Brain pericyte (primary cell): Measurements from ENCODE around the gene KCNQ1OT1.

ENCODE experiments used
- DNase-seq: peaks from one replicate; pipeline ENCODE4 v3.0.0-alpha.2; 2012; ENCODE audit warnings: low read depth, low spot score

Gene KCNQ1OT1

DNA sequence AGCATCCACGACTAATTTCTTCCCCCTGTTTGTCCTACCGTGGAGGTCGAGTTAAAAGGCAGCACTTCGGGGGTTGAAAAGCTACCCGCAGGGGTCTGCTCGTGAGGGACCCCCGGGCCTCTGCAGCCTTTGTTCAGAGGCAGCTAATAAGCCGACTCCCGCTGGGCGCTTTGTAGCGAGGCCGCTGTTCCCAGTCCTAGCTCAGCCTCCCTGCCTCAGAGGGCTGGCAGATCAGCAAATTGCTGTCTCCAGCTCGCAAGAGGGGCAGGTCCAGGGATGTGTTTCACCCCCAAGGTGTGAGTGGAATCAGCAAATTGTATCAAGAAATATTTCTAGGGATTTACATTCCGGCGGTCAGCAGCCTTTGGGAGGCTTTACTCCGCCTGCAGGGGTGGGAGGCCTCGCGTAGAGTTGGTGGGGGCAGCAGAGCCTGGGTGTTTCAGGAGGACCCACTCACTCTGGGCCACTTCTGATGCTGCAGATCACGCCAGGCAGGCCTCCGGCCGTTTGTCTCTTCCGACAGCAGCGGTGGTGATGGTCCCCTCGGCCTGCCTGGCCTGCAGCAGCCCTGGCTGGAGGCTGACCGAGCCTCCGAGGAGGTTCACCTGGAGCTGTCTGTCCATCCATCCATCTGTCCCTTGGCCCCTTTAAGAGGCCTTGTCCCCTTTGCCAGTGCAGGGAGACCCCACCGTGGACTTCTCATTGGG is 21.6 kb upstream of the KCNQ1OT1 start:
- no peak for DNase-seq

DNA sequence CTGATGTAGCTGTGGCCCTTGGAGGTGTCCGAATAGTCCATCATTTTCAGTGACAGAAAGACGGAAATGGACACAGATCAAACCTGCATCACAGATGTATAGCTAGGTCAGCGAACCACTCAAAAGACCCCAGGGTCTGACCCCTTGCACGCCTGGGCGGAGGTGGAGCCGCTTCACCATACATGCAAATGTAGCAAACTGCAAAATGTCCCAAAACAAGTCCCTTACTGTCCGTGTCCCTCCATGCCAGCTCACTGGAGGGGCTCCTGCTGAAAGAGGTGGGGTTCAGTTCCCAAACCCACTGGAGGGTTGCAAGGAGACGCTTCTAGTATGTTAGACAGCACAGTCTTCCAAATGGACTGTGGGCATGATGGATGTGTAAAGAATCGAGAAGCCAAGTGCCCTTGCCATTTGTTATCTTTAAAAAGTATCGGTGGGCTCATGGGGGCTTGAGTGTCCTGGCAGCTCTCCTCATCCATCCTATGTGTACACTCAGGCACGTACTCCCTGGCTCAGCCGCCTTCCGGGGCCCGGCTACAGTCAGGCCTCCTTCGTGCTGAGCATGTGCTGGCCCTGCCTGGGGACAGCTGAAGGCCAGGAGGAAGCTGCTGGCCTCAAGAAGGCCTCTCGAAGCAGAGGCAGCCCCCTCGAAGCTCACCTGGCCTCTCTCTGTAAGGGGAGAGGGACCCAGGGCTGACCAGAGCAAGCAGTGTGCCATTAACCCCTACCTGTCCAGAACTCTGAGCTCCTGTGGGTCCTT is 20.2 kb upstream of the KCNQ1OT1 start:
- no peak for DNase-seq

DNA sequence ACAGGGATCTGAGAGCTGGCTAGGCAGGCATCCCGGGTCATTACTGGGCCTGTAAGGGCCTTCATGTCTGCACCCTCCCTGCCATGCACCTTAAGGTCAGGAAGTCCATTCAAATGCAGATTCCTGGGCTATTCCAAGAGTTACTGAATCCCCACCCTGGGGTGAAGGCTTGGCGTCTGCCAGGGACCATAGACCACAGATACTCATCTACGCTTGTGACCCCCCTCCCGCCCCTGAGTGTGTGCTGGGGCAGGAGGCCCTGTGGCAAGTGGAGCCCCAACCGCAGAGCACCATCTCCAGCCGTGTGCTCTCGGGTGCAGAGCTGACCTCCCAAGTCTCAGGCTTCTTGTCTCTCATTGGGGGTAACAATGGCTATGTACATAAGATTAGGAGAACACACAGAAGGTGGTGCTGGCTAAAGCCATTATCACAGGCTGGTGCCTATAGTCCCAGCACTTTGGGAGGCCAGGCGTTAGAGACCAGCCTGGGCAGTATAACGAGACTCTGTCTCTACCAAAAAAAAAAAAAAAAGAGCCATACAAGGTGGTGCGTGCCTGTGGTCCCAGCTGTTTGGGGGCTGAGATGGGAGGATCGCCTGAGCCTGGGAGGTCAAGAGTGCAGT is 19.1 kb upstream of the KCNQ1OT1 start:
- no peak for DNase-seq

DNA sequence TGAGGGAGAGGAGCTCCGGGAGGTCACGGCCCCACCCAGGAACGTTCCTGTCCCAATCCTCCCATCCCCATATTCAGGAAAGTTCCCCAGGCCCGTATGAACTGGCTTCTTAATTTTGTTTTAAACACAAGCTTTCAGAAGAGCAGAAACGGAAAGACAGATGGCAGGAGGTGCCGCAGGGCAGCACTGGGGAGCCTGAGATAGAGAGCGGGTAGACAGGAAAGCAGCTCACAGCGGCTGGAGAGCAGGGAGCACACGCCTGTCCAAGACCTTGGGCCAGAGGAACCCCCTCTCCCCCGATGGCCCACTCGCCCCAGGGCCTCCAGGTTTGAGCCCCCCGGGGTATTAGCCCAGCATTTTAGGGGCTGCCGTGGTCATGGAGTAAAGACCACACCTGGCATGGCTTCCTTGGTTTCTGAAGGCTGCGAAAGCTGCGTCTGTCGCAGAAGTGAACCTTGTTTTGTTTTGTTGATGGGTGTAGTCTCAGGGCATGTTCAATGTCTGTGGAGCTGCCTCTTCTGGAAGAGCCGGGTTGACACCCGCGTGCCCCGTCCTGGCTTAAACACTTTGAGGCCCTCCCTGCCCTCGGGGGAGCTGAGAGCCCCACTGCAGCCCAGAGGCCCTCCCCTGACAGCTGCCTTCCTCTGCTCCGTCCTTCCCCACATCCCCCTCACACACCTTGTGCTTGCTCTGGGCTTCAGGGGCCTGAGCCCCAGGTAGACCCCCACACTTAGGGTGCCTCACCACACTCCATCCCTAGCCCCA is 17.9 kb upstream of the KCNQ1OT1 start:
- no peak for DNase-seq

DNA sequence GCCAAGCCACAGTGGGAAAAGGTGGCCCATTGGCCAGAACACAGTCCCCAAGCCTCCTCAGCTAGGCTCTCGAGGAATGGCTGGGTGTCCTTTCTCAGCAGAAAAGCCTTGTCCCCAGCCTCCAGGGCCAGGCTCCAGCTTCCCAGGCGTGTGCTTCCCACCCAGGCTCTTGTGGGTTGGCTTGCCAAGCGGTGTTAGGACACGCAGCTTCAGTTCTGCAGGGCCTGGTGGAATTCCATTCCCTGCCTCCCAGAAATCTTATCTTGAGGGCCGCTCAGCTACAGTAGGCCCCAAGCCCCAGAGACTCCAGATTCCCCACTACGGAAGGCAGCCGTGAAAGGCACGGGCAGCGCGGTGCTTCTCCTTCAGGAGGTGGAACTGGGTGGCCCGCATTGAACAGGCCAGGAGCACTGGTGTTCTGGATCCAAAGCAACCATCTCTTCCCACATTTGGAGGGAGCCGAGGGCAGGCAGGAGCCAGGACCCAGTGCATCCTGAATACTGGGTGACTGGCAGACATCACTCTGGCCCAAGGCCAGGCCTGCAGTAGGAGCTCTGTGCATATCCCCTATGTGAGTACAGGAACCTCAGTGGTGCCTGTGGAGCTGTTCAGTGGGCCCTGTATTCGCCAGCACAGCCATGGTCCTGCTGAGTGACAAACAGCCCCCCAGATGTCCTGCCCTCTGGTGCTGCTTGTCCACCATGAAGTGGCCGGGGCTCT is 16.7 kb upstream of the KCNQ1OT1 start:
- no peak for DNase-seq

DNA sequence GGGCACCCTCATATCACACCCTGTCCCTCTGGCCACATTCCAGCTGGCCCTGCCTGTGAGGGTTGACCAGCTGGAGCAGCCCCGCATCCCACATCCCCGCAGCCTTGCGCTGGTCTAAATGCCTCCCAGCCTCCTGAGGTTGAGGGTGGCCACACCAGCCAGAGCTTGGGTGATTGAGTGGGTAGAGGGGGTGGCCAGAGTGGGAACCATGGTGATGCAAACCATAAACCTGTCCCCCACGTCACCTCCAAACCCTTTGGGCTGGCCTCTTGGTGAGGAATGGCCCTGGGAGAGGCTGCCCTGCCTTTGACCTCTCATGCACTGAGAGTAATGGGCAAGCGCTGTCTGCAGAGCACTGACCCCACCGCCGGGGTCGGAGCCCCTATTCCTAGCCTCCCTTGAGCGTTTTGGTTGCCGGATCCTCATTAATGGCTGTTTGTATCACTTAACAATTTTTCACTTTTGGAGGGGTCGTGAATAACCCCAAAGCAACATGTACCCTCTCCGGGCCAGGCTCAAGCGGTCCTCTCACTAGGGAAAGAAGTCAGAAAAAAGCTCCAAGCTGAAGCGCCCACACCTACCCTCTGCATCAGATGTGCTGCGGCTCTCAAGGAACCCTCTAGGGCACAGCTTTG is 16.0 kb upstream of the KCNQ1OT1 start:
- no peak for DNase-seq

DNA sequence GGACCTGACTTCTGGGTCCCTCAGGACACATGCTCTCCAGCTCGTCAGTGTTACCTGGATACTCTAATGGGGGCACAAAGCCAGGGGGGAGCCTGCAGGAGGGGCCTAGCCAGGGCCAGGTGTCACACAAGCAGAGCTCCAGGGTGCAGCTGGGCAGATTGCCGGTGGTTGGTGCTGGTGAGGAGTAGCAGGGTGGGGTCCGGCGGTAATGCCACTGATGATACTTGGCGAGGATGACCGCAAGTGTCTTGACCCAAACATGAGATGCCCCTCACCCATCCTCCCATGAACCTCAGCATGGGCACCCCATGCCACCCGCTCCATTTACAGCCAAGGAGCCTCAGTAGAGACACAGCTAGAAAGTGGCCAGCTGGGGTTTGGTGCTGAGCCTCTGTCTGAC is 15.1 kb upstream of the KCNQ1OT1 start:
- DNase-seq: no peak

DNA sequence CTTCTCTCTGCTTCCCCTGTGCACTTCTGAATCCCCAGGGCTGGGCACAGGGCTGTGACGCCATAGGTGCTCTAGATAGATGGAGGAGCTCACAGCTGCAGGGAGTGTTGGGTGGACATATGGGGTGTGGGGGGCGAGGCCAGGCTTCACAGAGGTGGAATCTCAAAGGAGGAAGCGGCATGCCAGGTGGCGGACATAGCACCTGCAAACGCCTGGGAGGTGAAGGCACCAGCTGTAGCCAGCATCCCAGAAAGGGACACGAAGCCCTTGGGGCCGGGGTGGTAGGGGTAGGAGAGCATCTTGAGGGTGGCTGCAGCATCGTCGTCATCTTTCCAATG is 14.6 kb upstream of the KCNQ1OT1 start:
- DNase-seq: no peak

DNA sequence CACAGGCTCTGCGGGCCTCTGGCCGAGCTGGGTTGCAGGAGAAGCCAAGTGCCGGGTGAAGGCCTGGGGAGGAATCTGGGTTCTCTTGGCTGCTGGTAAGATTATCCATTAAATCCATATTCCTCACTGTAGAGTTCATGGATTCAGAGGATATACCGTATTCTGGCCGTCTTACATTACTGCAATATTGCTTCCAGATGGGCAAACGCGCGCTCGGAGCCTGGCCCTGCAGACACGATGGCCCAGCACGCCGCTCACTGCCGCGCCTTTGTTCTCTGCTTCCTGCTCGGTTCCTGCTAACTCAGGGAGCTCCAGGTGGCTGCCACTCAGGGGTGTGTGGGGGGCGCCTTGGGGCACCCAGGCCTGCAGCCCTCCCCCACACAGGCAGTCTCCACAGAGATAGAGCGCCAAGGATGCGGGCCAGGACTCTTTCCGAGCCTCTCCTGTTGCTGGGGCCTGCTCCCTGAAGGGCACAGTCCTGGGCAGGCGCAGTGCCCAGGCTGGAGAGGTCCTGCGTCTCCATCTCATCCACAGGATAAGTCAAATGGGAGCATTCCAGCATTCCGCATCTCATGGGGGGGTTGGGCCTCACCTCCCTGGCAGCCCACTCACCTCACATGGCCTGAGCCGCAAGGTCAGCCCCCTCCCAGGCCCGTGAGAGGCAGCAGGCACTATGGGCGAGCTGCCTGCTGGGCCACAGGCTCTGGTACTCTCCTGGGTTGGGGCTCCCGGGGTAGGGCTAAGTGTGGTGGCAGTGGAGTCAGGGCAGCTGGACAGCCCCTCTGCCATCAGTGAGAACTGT is 14.1 kb upstream of the KCNQ1OT1 start:
- DNase-seq: no peak

DNA sequence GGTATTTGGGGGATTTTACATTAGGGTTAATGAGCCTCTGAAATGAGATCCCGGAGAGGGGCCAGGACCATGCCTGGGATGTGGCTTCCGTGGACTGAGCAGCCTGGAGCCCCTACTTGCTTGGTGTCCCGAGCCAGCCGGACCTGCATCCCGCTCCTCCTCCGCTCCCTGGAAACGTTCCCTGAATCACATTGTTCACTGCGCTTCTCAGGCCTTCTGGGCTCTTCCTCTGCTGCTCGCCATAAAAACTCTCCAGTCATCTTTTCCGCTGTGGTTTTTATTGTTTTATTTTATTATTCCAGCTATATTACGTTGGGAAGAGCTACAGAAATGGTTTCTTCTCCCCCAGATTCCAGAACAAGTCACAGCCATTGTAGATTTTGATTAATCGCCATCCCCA is 13.3 kb upstream of the KCNQ1OT1 start:
- DNase-seq: no peak

DNA sequence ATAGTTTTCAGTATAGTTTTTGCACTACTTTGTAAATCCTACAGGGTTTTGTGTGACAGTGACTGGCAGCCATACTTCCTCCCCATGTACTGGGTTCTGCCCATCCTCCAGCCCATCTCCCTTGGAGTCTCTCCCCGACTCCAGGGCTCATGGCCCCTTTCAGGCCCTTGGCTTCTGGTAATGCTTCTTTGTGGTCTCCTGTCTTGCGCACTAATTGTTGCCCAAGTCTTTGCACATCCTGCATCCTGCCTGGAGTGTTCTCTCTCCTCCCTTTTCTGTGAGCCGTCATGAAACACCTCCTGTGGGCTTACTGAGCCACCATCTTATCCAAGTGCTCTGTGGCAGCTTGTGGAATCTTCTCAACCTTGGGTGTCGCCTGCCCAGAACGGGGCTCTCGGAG is 11.4 kb upstream of the KCNQ1OT1 start:
- DNase-seq: no peak

DNA sequence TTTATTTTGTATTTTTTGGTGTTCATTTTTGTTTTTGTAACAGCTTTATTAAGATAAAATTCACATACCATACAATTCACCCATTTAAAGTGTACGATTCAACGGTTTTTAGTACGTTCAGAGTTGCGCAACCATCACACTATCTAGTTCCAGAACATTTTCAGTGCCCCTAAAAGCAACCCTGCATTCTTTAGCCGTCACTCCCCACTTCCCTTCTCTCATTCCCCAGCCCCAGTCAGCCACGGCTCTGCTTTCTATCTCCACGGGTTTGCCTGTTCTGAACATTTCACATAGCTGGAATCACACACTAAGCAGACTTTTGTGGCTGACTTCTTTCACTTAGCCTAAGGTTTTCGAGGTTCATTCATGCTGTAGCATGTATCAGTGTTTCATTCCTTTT is 9.6 kb upstream of the KCNQ1OT1 start:
- DNase-seq: no peak

DNA sequence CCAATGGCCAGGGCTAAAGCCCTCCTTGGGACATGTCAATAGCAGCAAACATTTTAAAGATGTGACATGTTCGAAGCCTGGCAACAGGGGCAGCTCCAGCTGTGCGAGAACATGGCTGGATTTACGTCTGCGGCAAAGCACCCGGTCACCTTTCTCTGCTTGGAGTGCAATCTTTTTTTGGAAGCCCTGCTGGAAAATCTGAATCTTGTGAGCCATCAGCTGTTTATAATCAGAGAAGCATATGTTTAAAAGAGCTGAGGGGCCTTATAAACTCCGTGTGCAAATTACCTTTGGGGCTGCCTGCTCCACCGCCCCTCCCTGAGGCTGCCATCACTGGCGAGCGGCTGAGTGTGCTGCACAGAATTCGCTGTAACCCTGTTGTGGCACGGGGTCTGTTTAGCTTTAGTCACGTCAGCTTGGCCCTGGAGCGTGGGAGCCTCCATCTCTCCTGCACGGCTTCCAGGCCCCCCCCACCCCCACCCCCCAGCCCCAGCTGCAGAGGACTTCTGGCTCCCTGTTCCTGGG is 9.0 kb upstream of the KCNQ1OT1 start:
- DNase-seq: no peak

DNA sequence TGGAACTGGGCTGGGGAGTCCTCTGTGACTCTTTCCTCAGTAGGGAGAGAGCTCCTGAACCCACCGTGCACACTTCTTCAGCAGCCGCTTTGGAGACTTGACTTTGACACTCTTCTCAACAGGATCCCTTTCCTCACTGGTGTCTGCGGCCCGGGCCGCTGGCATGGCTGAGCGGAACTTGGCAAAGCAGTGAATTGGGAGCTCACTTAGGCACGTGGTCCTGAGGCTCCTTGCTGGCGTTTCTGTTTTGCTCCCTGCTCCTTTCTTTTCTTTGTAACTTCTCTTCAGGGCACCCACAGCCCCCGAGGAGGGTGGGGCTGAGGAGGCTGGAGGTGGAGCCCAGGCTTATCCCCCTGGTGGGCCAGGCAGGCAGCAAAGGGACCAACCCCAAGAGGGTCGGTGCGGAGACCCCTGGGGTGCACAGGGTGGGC is 8.4 kb upstream of the KCNQ1OT1 start:
- DNase-seq: no peak

DNA sequence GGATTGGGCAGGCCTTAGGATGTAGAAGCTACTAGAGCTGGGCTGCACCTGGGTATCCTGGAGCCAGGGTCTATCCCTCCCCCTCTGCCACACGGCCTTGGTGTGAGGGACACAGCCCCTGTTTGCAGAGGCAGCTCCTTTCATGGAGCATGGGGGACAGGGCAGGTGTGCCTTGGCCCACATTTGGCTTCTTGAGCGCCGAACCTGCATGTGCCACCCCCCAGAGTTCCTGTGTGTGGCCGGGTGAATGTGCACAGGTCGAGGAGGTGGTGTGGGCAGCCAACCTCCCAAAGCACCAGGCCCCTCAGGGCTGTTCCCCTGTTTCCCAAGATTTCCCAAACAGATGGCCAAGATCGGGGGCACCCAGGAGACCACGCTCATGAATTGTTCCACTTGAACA is 7.9 kb upstream of the KCNQ1OT1 start:
- DNase-seq: no peak

DNA sequence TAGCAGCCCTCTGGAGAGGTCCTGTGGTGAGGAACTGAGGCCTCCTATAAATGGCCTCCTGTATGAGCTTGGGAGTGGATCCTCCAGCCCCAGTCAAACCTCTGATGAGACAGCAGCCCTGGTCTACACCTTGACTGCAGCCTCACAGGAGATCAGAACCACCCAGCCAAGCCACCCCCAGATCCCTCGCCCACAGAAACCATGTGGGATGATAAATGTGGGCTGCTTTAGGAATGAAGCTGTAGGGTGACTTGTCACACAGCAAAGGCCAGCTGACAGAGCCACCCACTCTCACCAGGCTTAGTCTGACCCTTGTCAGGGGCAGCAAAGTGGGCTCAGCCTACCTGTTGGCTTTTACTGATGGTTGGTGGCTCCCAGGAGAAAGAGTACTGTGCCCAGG is 6.5 kb upstream of the KCNQ1OT1 start:
- DNase-seq: no peak

DNA sequence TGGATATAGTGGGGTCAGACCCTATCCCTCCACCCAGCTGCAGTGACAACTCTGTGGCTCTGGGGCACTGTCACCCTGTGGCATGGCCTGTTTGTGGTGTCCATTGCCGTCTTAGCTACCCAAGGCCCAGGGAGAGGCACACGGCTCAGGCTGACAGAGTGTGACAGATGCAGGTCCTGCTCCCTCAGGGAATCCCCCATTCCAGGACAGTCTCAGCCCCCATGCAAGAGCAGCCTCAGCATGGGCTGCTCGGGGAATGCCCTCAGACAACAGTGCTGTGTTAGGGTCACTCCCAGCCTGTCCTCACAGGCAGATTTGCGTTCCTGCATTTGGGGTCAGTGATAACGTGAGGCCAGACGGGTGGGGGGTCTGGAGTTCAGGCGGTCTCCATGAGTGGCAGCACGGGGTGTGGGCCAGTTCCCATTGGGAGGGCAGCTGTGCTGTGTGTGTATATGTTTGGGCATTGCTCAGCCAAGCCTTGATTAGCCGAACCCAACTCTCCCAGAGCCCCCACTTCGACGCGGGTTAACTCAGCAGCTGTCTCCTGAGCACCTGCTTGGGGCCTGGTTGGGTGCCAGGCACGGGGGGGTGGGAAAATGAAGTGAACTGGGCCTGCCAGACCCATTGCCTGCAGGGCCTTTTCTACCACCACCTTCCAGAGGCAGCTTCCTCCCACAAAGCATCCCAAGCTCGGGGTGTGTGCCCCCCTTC is 5.3 kb upstream of the KCNQ1OT1 start:
- DNase-seq: no peak

DNA sequence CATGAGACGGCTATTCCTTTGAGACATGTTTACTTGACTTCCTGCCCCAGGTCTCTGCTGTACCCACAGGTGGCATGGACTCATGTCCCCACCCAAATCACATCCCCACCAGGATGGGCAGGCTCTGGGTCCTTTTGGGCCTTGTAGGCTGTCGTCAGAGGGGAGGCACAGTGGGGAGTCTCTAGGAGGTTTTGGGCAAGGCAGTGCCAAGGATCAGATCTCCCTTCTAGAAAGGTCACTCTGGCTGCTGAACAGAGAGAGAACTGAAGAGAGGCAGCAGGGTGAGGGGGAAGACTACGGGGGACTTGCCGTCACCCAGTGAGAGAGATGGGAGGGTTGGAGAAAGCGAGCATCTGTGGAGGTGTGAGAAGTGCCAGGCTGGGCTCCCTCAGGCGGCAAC is 4.6 kb upstream of the KCNQ1OT1 start:
- DNase-seq: no peak

DNA sequence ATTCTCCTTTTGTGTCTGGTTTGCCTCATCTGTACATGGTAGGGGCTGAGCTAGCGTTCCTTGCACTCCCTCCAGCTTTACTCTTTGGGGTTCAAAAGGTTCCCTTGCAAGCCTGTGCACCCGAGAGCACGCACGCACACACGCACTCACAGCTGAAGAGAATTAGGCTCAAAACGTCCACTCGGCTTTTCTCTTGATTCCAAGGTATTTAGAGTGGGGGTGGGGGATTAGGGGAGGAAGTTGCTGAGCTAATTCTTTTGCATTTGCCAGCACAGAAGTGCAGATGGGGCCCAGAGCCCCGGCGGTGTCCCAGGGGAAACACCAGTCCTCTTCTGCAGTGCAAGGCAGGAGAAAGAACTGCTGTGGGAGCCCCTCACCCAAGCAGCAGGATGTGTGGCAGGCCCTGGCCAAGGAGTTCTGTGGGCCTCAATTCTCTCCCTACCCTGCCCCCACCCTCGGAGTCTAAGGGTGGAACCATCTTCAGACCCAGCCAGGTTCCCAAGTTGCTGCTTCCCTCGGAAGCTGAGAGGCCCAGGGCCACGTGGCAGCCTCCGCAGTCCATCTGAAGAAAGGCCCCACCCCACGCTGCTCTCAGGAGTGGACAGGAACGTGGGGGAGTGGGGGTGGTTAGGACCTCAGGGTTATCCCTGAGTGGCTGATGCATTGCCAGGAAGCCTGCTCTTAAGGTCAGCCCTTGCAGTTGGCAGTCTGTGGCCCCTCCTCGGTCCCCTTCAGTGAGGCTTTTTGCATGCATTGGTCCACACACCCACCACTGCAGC is 3.8 kb upstream of the KCNQ1OT1 start:
- no peak for DNase-seq
